T-helper 1 cell treated with Interleukin-12 subunit alpha and Interleukin-12 subunit beta and Interleukin-4 antibody, amounts not matched to agents 30 ng/mL and 1 ng/mL, for 36 hours (primary cell): ENCODE results near the gene SLC13A5. TPM values are rescaled to one million over a fixed set of nuclear protein-coding genes. Genes with fewer than 3 reads are reported as not detected.
"Not testable (repeated sequence)": the region's sequence is repeated elsewhere in the genome, so short reads cannot be mapped to it uniquely, and the experiment has no call there.

Source experiments
- intact Hi-C: fragments of 100-400 bp; cut with micrococcal nuclease; formaldehyde crosslinking; loops from one replicate; pipeline ENCODE4 v1.15.1; 2024
- total RNA-seq: library from RNA; stranded (reverse); gene quantifications from 2 replicates; pipeline ENCODE4 v1.2.3, GENCODE V29; 2022

The SLC13A5 gene
- total RNA-seq, 1 donor from 2014 or later, result not detected

GRCh38 chr17:6663200-6663599 is 50.0 kb downstream of the SLC13A5 start:
- intact Hi-C loops, result not testable (repeated sequence)

GRCh38 chr17:6661464-6661848 is 51.7 kb downstream of the SLC13A5 start:
- intact Hi-C loops, result no loop called here

GRCh38 chr17:6660805-6661463 is 52.2 kb downstream of the SLC13A5 start:
- intact Hi-C loops, result no loop called here

- intact Hi-C loops, result no loop called here
Measured at GRCh38 chr17:6660101-6660500, 53.1 kb downstream of the SLC13A5 start.

- intact Hi-C loops, result not testable (repeated sequence)
Measured at GRCh38 chr17:6658411-6658810, 54.8 kb downstream of the SLC13A5 start.

- intact Hi-C loops, result loop anchor here (2.0 kb wide), 1 partner anchor 17 kb away; the partner anchor contains the start of genes KIAA0753 and TXNDC17
Measured at GRCh38 chr17:6657633-6658287, 55.4 kb downstream of the SLC13A5 start.

- intact Hi-C loops, result loop anchor here (2.0 kb wide), 1 partner anchor 16 kb away; the partner anchor contains the start of genes KIAA0753 and TXNDC17
Measured at GRCh38 chr17:6656797-6657632, 56.2 kb downstream of the SLC13A5 start.

- intact Hi-C loops, result loop anchor here (2.0 kb wide), 1 partner anchor 15 kb away; the partner anchor contains the start of genes KIAA0753 and TXNDC17
Measured at GRCh38 chr17:6655732-6656361, 57.3 kb downstream of the SLC13A5 start.

- intact Hi-C loops, result loop anchor here (5.0 kb wide), 1 partner anchor 1187 kb away; no protein-coding TSS in a partner anchor
Measured at GRCh38 chr17:6654841-6655731, 58.1 kb downstream of the SLC13A5 start.

- intact Hi-C loops, result loop anchor here (1.0 to 5.0 kb wide), 4 partner anchors 12 to 1190 kb away; partner anchors contain the start of gene KIAA0753
Measured at GRCh38 chr17:6651919-6652452, 61.2 kb downstream of the SLC13A5 start.

- intact Hi-C loops, result loop anchor here (1.0 to 5.0 kb wide), 4 partner anchors 11 to 1191 kb away; partner anchors contain the start of gene KIAA0753
Measured at GRCh38 chr17:6651354-6651918, 61.7 kb downstream of the SLC13A5 start, which contains the start of the genes C17orf100 and MED31. Gene C17orf100 (plus strand): TSS chr17:6651762. CDS start chr17:6651914, 152 bp downstream. Gene MED31 (minus strand): TSS chr17:6651605. CDS start chr17:6651528, 77 bp downstream.

- intact Hi-C loops, result loop anchor here (1.0 to 10.0 kb wide), 3 partner anchors 175 to 657 kb away; partner anchors contain the start of genes DVL2, EIF5A and PHF23
Measured at GRCh38 chr17:6648181-6648580, 65.0 kb downstream of the SLC13A5 start.

- intact Hi-C loops, result loop anchor here (5.0 to 10.0 kb wide), 5 partner anchors 201 to 1739 kb away; partner anchors contain the start of genes DVL2, EIF5A, NUP88 and PHF23
Measured at GRCh38 chr17:6643451-6644125, 69.6 kb downstream of the SLC13A5 start.

GRCh38 chr17:6642592-6642991 is 70.6 kb downstream of the SLC13A5 start:
- intact Hi-C loops, result loop anchor here (5.0 to 10.0 kb wide), 5 partner anchors 200 to 1740 kb away; partner anchors contain the start of genes DVL2, EIF5A, NUP88 and PHF23

GRCh38 chr17:6641247-6641863 is 71.8 kb downstream of the SLC13A5 start:
- intact Hi-C loops, result loop anchor here (2.0 to 10.0 kb wide), 10 partner anchors 15 to 1741 kb away; partner anchors contain the start of genes DERL2, DVL2, EIF5A and MIS12

GRCh38 chr17:6640536-6641246 is 72.5 kb downstream of the SLC13A5 start, which contains the start of the genes KIAA0753 and TXNDC17:
Gene KIAA0753 (minus strand): TSS chr17:6640711. CDS start chr17:6635103, 5,608 bp downstream.
Gene TXNDC17 (plus strand): TSS chr17:6641060. CDS start chr17:6641083, 23 bp downstream.
- intact Hi-C loops, result loop anchor here (1.0 to 10.0 kb wide), 11 partner anchors 11 to 1742 kb away; partner anchors contain the start of genes C17orf100, DERL2, DVL2 and EIF5A
